Subcutaneous abdominal adipose tissue (tissue), 5 donors: ENCODE results near the gene PPP1R14D.

Experiments used
- H3K27ac ChIP-seq: one replicate; pipeline ENCODE4 v1.7.0; 2013; ENCODE audit warnings: low read depth, mild to moderate bottlenecking, inconsistent platforms, low read length, moderate library complexity
- H3K27me3 ChIP-seq, 5 donors: one replicate each; pipeline ENCODE4 v1.7.0; 2013; ENCODE audit warnings: low read length in 5 of 5, inconsistent platforms in 1 of 5; ENCODE audit not compliant: control insufficient read depth in 5 of 5, insufficient read depth in 4 of 5
- H3K36me3 ChIP-seq, 5 donors: one replicate each; pipeline ENCODE4 v1.7.0; 2013; ENCODE audit warnings: low read length in 5 of 5; ENCODE audit not compliant: control insufficient read depth in 5 of 5, insufficient read depth in 5 of 5
- H3K4me1 ChIP-seq, 5 donors: one replicate each; pipeline ENCODE4 v1.7.0; 2013; ENCODE audit warnings: low read length in 5 of 5, mild to moderate bottlenecking in 3 of 5, moderate library complexity in 1 of 5; ENCODE audit not compliant: control insufficient read depth in 5 of 5, insufficient read depth in 5 of 5
- H3K4me3 ChIP-seq, 5 donors: one replicate each; pipeline ENCODE4 v1.7.0; 2013; ENCODE audit warnings: low read length in 5 of 5, low read depth in 1 of 5
- H3K9ac ChIP-seq, 5 donors: one replicate each; pipeline ENCODE4 v1.7.0; 2013; ENCODE audit warnings: low read length in 5 of 5, mild to moderate bottlenecking in 4 of 5, moderate library complexity in 3 of 5
- H3K9me3 ChIP-seq, 5 donors: one replicate each; pipeline ENCODE4 v1.7.0; 2013; ENCODE audit warnings: low read length in 5 of 5; ENCODE audit not compliant: control insufficient read depth in 5 of 5
- donor health status: healthy.
- donor health status: healthy.
- donor health status: healthy.
- donor health status: healthy.
- donor health status: healthy.

Gene PPP1R14D

DNA sequence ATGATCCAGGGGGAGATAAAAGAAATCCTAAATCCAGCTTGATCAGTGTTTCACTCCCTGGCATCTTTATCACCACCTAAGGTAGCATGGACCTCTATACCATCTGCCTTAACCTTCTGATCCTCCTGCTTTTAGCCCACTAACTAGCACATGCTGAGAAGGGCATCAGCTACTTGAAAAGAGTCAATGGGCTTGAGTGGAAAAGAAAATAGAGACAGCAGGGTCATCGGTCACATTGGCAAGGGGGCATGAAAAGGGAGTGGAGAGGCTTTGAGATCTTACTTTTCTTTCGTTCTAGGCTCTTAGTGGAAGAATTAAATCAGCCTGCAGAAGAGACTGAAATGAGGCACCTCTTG is 21.9 kb downstream of the PPP1R14D start:
- Histone ChIP-seq H3K27ac (peak overlapping the region; percentile 99), H3K36me3 (peaks cover 6 to 25% (median 20%) of the 10 kb centered on the region in 5 donors), H3K4me3 (peak overlapping the region; percentile 79 to 100 (median 99)), H3K9me3 (no peaks in the 10 kb centered on the region), H3K27me3 (no peaks in the 10 kb centered on the region), H3K4me1 (peaks cover 6 to 21% (median 18%) of the 10 kb centered on the region in 5 donors), H3K9ac (peak overlapping the region; percentile 85 to 100 (median 90))

- peaks cover 0 to 5% (median 2%) of the 10 kb centered on the region in 5 donors for H3K36me3 ChIP-seq
- H3K27me3 ChIP-seq, result no peaks in the 10 kb centered on the region
- no peak overlapping the region for H3K4me3 ChIP-seq
- peaks cover 6 to 20% (median 18%) of the 10 kb centered on the region in 5 donors for H3K4me1 ChIP-seq
- H3K27ac ChIP-seq, result no peak overlapping the region
- H3K9ac ChIP-seq, result no peak overlapping the region
- H3K9me3 ChIP-seq, result no peaks in the 10 kb centered on the region
These were observed 24.8 kb downstream of the PPP1R14D start for GRCh38 chr15:40803688-40804087.

GRCh38 chr15:40803076-40803475 is 25.4 kb downstream of the PPP1R14D start:
- no peak overlapping the region for H3K9ac ChIP-seq

GRCh38 chr15:40799523-40799922 is 29.0 kb downstream of the PPP1R14D start:
- no peaks in the 10 kb centered on the region for H3K27me3 ChIP-seq
- H3K4me3 ChIP-seq, result no peak overlapping the region
- peaks cover 0 to 13% (median 9%) of the 10 kb centered on the region in 5 donors for H3K4me1 ChIP-seq
- H3K27ac ChIP-seq, result no peak overlapping the region
- no peak overlapping the region for H3K9ac ChIP-seq
- no peaks in the 10 kb centered on the region for H3K9me3 ChIP-seq
- H3K36me3 ChIP-seq, result peaks cover 0 to 11% (median 2%) of the 10 kb centered on the region in 5 donors

More at GRCh38 chr15:40803076-40803475, 25.4 kb downstream of the PPP1R14D start:
- no peaks in the 10 kb centered on the region for H3K9me3 ChIP-seq
- no peak overlapping the region for H3K4me3 ChIP-seq
- peaks cover 0 to 11% (median 2%) of the 10 kb centered on the region in 5 donors for H3K36me3 ChIP-seq
- H3K27me3 ChIP-seq, result no peaks in the 10 kb centered on the region
- no peak overlapping the region for H3K27ac ChIP-seq
- H3K4me1 ChIP-seq, result peaks cover 3 to 14% (median 13%) of the 10 kb centered on the region in 5 donors

DNA sequence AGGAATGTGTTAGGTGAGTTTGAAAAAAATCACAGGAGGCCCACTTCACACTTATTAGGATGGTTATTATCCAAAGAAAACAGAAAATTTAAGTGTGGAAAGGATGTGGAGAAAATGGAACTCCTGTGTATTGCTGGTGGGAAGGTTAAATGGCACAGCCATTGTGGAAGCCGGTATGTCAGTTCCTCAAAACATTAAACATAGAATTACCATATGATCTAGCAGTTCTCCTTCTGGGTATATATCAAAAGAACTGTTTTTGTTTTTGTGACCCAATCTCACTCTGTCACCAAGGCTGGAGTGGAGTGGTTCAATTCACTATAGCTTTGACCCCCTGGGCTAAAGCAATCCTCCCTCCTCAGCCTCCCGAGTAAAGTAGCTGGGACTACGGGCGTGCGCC is 32.0 kb downstream of the PPP1R14D start:
- Histone ChIP-seq H3K27ac (no peak overlapping the region), H3K9me3 (no peaks in the 10 kb centered on the region), H3K36me3 (peaks cover 0 to 9% (median 4%) of the 10 kb centered on the region in 5 donors), H3K4me3 (no peak overlapping the region), H3K9ac (no peak overlapping the region), H3K4me1 (peaks cover 4 to 26% (median 16%) of the 10 kb centered on the region in 5 donors), H3K27me3 (no peaks in the 10 kb centered on the region)

GRCh38 chr15:40796041-40796440 is 32.5 kb downstream of the PPP1R14D start:
- no peak overlapping the region for H3K27ac ChIP-seq
- H3K9ac ChIP-seq, result no peak overlapping the region
- no peak overlapping the region for H3K4me3 ChIP-seq

GRCh38 chr15:40793216-40793989 is 35.1 kb downstream of the PPP1R14D start:
- Histone ChIP-seq H3K4me1 (peaks cover 4 to 29% (median 18%) of the 10 kb centered on the region in 5 donors), H3K27ac (no peak overlapping the region), H3K9me3 (no peaks in the 10 kb centered on the region), H3K4me3 (no peak overlapping the region), H3K27me3 (no peaks in the 10 kb centered on the region), H3K36me3 (peaks cover 0 to 12% (median 4%) of the 10 kb centered on the region in 5 donors), H3K9ac (no peak overlapping the region)

More at GRCh38 chr15:40796041-40796440, 32.5 kb downstream of the PPP1R14D start:
- peaks cover 0 to 13% (median 4%) of the 10 kb centered on the region in 5 donors for H3K36me3 ChIP-seq
- H3K4me1 ChIP-seq, result peaks cover 4 to 26% (median 16%) of the 10 kb centered on the region in 5 donors
- no peaks in the 10 kb centered on the region for H3K9me3 ChIP-seq
- H3K27me3 ChIP-seq, result no peaks in the 10 kb centered on the region

GRCh38 chr15:40792394-40792793 is 36.1 kb downstream of the PPP1R14D start:
- Histone ChIP-seq H3K27ac (no peak overlapping the region), H3K4me1 (peaks cover 4 to 34% (median 23%) of the 10 kb centered on the region in 5 donors), H3K4me3 (no peak overlapping the region), H3K36me3 (peaks cover 0 to 8% (median 4%) of the 10 kb centered on the region in 5 donors), H3K27me3 (no peaks in the 10 kb centered on the region), H3K9ac (no peak overlapping the region), H3K9me3 (no peaks in the 10 kb centered on the region)

GRCh38 chr15:40790718-40791117 is 37.8 kb downstream of the PPP1R14D start:
- Histone ChIP-seq H3K9ac (no peak overlapping the region), H3K9me3 (no peaks in the 10 kb centered on the region), H3K4me1 (peaks cover 4 to 39% (median 20%) of the 10 kb centered on the region in 5 donors), H3K27ac (no peak overlapping the region), H3K4me3 (no peak overlapping the region), H3K27me3 (no peaks in the 10 kb centered on the region), H3K36me3 (peaks cover 0 to 8% (median 4%) of the 10 kb centered on the region in 5 donors)

- no peaks in the 10 kb centered on the region for H3K9me3 ChIP-seq
- H3K4me1 ChIP-seq, result peaks cover 4 to 33% (median 19%) of the 10 kb centered on the region in 5 donors
- no peaks in the 10 kb centered on the region for H3K27me3 ChIP-seq
- no peak overlapping the region for H3K27ac ChIP-seq
- peaks cover 0 to 8% (median 4%) of the 10 kb centered on the region in 5 donors for H3K36me3 ChIP-seq
- no peak overlapping the region for H3K4me3 ChIP-seq
- no peak overlapping the region for H3K9ac ChIP-seq
These were observed 38.5 kb downstream of the PPP1R14D start for GRCh38 chr15:40789999-40790398.
